Epidermal melanocyte (primary cell): ENCODE measurements around the gene SBNO1.
"Not testable (repeated sequence)": the region's sequence is repeated elsewhere in the genome, so short reads cannot be mapped to it uniquely, and the experiment has no call there.

ENCODE experiments used
- DNase-seq: peaks from one replicate; pipeline ENCODE4 v3.0.0; 2011; ENCODE audit warnings: low spot score; ENCODE audit not compliant: insufficient read length

Gene SBNO1

DNA sequence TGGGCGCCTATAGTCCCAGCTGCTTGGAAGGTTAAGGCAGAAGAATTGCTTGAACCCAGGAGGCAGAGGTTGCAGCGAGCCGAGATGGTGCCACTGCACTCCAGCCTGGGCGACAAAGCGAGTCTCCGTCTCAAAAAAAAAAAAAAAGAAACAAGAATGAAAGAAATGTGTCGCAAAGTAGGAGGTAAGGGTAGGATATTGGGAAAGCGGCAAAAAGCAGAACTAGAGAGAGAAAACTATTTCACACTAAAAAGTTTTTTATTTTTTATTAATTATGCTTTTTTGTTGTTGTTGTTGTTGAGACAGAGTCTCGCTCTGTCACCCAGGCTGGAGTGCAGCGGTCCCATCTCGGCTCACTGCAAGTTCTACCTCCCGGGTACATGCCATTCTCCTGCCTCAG is 17.7 kb downstream of the SBNO1 start:
- DNase-seq: no peak

DNA sequence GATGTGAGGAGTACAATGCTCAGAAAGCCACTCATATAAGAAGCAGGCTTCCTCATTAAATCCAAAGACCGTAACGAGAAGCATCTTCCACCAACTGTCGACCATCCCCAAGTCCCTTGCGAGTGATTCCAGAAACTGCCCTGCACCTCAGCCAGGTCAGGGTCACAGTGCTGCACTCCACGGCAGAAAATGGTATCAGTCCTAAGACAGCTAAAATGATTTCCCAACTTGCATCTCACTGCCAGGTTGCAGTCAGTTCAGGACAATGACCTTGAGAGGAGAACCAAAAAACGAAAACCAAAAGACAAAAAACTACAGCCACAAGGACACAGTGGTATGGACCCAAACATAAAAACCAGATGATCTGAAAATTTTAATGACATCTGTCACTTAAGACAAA is 20.6 kb downstream of the SBNO1 start:
- no peak for DNase-seq

DNA sequence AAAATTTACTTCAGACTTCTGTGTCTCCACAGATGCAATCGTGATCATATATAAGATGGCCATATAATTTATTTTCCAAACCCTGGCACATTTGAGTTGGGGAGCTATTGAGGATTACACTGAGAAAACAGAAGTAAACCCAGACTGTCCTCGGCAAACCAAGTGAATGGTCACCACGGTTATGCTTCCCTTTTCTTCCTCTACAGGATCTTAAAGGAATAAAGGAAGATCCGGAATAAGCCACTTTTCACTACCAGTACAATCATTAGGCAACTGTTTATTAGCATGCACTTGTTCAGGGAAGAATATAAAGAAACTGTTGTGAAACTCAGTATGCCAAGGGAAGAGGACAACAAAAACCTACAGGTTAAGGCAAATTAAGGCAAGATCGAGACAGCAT is 27.6 kb downstream of the SBNO1 start:
- no peak for DNase-seq

DNA sequence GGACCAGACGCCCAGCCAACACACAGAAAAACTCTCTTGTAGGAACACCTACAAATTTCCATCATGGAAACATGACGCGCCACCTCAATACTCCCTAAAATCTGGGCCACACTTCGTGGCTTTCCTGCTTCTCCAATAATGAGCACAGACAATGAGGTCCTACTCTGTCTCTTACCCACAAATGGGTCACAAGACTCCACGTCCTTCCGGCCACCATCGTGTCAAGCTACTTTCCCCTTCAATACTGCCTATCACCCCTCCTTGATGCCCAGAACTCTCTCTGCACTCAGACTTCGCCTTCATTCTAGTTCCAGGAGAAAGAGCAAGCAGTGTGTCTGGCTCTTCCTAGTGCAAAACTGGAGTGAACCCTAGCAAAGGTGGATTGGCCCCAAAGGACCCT is 28.1 kb downstream of the SBNO1 start:
- no peak for DNase-seq

- DNase-seq: no peak
Measured at GRCh38 chr12:123335490-123335889, 29.2 kb downstream of the SBNO1 start.

GRCh38 chr12:123329799-123330198 is 34.8 kb downstream of the SBNO1 start:
- DNase-seq: no peak

DNA sequence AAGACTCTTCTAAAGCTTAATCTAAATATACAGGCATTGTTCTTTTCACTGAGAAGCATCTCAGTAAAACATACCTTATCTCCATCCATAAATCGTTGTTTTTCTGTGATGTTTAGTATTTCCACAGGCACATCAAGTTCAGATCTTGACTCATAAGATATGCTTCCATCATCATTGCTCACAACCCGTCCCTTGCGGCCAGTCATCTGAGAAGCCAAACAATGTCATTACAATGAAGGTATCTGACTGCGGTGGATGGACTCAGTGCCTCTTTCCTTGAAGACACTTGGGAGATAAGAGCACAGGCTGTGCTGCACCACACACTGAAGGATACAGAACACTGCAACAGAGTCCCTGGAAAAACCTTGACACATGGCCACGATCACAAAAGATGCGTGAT is 44.8 kb downstream of the SBNO1 start:
- DNase-seq: no peak

GRCh38 chr12:123319273-123319672 is 45.4 kb downstream of the SBNO1 start:
- DNase-seq: no peak

DNA sequence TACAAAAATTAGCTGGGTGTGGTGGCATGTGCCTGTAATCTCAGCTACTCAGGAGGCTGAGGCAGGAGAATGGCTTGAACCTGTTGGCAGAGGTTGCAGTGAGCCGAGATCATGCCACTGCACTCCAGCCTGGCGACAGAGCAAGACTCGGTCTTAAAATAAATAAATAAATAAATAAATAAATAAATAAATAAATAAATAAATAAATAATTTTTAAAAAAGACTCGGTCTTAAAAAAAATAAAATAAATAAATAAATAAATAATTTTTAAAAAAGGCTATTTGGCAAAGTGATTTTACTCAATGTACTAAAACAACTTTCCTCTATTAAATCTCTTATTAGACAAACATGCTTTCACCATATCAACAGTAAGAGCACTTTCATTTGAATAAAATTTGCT is 51.6 kb downstream of the SBNO1 start:
- DNase-seq: not testable (repeated sequence)

GRCh38 chr12:123306200-123306599 is 58.4 kb downstream of the SBNO1 start:
- DNase-seq: no peak

- DNase-seq: no peak
Measured at GRCh38 chr12:123305136-123305535, 59.5 kb downstream of the SBNO1 start.

GRCh38 chr12:123293178-123293760 is 71.4 kb downstream of the SBNO1 start:
- DNase-seq: no peak

- no peak for DNase-seq
Measured at GRCh38 chr12:123289911-123290310, 74.7 kb downstream of the SBNO1 start.

GRCh38 chr12:123288751-123289346 is 75.8 kb downstream of the SBNO1 start:
- DNase-seq: no peak

DNA sequence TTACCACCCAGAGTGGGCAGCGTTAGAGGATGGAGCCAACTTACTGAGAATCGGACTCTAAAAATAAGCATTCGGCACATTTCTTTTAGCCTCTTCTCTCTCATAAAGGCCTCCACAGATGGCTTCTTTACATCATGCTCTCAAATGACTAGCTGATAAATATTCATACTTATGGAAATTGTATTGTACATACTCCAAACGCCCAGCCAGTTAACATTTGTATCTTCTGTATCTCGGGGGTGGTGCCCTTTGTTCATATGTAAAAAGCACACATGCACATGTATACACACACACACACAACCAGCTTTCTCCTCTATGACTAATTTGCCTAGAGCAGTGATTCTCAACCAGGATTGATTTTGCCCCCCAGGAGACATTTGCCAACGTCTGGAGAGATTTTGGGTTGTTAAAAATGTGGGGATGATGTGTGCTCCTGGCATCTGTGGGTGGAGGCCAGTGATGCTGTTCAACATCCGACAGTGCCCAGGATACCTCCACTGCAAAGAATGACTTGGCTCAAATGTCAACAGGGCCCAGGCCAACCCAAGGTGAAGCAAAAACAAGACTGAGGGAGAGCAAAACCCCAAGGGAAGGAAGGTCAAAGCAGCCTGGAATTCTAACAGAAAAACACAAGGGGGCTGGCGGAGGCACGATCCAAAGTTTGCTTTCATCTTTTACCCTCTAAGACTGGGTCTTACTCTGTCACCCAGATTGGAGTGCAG is 77.8 kb downstream of the SBNO1 start:
- no peak for DNase-seq

GRCh38 chr12:123284669-123285068 is 80.0 kb downstream of the SBNO1 start:
- no peak for DNase-seq

DNA sequence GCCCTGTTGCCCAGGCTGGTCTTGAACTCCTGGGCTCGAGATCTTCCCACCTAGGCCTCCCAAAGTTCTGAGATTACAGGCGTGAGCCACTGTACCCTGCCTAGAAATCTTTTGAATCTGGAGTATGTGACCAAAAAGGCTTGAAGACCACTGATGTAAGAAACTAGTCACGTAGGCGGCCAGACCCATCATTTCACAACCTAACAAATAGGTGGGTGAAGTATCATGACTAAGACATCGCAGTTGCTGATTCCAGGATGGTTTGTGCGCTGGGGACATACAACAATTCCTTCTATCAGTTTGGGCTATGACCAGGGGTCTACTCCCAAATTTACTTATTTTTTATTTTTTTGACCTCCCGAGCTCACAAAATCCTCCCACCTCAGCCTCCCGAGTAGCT is 81.2 kb downstream of the SBNO1 start:
- no peak for DNase-seq

DNA sequence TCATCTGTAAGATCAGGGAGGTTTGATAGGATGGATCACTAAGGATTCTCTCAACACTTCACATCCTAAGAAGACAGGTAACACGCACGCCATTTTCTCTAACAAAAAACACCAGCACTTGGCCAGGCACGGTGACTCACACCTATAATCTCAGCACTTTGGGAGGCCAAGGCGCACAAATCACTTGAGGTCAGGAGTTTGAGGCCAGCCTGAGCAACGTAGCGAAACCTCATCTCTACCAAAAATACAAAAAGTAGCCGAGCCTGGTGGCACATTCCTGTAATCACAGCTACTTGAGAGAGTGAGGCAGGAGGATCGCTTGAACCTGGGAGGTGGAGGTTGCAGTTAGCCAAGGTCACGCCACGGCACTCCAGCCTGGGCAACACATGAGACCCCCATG is 82.5 kb downstream of the SBNO1 start:
- no peak for DNase-seq

DNA sequence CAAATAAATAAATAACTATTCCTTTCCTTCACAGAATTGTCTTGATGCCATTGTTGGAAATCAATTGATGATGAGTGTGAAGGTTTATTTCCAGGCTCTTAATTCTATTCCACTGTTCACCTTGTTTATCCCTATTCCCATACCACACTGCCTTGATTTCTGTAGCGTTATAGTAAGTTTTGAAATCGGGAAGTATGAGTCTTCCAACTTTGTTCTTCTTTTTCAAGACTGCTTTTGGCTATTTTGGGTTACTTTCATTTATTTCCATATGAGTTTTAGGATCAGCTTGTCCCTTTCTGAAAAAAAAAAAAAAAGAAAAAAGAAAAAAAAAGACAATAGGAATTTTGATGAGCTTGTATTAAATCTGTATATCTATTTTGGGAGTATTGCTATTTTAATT is 83.7 kb downstream of the SBNO1 start:
- no peak for DNase-seq

DNA sequence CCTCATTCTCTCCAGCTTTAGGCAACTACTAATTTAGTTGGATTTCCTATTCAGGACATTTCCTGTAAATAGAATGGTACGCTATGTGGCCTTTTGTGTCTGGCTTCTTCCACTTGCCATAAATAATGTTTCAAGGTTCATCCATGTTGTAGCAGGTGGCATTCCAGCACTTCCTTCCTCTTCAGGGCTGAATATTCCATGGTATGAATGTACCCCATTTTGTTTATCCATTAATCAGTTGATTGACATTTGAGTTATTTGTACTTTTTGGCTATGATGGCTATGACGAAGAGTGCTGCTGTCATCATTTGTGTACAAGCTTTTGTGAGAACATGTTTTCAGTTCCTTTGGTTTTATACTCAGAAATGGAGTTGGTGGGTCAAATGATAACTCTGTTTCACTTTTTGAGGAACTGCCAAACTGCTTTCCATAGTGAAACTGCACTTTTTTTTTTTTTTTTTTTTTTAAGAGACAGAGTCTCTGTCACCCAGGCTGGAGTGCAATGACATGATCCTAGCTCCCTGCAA is 86.5 kb downstream of the SBNO1 start:
- DNase-seq: no peak

- no peak for DNase-seq
Measured at GRCh38 chr12:123273166-123273565, 91.5 kb downstream of the SBNO1 start.

DNA sequence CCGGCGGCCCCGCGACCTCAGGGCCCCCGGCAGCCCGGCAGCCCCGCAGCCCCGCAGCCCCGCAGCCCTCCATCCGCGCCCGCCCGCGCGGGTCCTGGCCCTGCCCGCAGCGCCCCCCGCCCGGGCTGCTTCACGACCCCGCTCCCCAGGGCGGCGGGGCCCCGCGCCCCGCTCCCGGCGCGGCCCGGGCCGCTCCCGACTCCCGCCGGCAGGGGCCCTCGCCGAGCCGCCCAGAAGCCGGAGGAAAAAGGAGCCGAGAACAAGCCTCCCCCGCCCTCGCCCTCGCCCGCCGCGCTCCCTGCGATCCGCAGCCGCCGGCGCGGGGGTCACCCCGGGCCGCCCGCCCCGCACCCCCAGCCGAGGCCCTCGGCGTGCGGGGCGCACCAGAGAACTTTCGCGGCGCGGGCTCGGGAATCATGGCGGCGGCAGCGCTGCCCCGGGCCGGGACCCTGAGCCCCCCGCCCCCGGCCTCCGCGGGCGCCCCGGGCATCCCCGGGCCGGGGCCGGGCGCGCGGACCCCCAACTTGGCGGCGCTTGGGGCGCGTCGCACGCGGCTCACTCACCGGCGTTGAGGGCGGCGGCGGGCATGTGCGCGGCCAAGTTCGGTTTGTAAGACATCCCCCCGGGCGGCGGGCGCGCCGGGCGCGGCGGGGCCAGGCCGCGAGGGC is 93.5 kb downstream of the SBNO1 start:
- DNase-seq: no peak
